Muscle of leg (tissue), 11 donors: ENCODE results near the gene C13orf42. TPM values are rescaled to one million over a fixed set of nuclear protein-coding genes. Genes with fewer than 3 reads are reported as not detected.
"Not testable (repeated sequence)": the region's sequence is repeated elsewhere in the genome, so short reads cannot be mapped to it uniquely, and the experiment has no call there.

Experiments
- DNase-seq: peaks from one replicate; pipeline ENCODE4 v3.0.0; 2013
- H3K27ac ChIP-seq: one replicate; pipeline ENCODE4 v1.5.1; 2013; ENCODE audit warnings: mild to moderate bottlenecking, low read length, control low read depth
- H3K27me3 ChIP-seq: one replicate; pipeline ENCODE4 v1.6.1; 2013; ENCODE audit warnings: low read length; ENCODE audit not compliant: control insufficient read depth, insufficient read depth
- H3K36me3 ChIP-seq: one replicate; pipeline ENCODE4 v1.6.1; 2013; ENCODE audit warnings: low read length; ENCODE audit not compliant: control insufficient read depth, insufficient read depth
- H3K4me1 ChIP-seq: one replicate; pipeline ENCODE4 v1.6.1; 2013; ENCODE audit warnings: low read length; ENCODE audit not compliant: control insufficient read depth, insufficient read depth
- H3K4me3 ChIP-seq: one replicate; pipeline ENCODE4 v1.5.1; 2013; ENCODE audit warnings: low read length, control low read depth
- H3K9me3 ChIP-seq: replicated peaks from 2 replicates; pipeline ENCODE4 v1.6.1; 2013; ENCODE audit warnings: low read depth, low read length; ENCODE audit not compliant: control insufficient read depth
- WGBS: methylation state at CpG from one replicate; pipeline ENCODE4 v1.1.5; 2013; ENCODE audit warnings: missing lambda C conversion rate; ENCODE audit not compliant: insufficient coverage; 5-methylcytosine and 5-hydroxymethylcytosine counted together
- polyA plus RNA-seq, 8 donors: library from polyadenylated mRNA; unstranded; fragments of 120-200 nt; gene quantifications; one replicate each; pipeline versions ENCODE4 v1.2.1 to v1.2.3, GENCODE V29; 2013; ENCODE audit warnings: inconsistent platforms in 1 of 8, low replicate concordance in 1 of 8; ENCODE audit not compliant: insufficient read length in 8 of 8, insufficient read depth in 1 of 8
- total RNA-seq: library from RNA; stranded (reverse); fragments of 120-200 nt; gene quantifications from one replicate; pipeline ENCODE4 v1.2.4, GENCODE V29; 2013

Gene C13orf42
- total and polyA plus RNA-seq, 9 donors = 0.04 to 0.09 (median 0.05) TPM; not detected in 4

DNA sequence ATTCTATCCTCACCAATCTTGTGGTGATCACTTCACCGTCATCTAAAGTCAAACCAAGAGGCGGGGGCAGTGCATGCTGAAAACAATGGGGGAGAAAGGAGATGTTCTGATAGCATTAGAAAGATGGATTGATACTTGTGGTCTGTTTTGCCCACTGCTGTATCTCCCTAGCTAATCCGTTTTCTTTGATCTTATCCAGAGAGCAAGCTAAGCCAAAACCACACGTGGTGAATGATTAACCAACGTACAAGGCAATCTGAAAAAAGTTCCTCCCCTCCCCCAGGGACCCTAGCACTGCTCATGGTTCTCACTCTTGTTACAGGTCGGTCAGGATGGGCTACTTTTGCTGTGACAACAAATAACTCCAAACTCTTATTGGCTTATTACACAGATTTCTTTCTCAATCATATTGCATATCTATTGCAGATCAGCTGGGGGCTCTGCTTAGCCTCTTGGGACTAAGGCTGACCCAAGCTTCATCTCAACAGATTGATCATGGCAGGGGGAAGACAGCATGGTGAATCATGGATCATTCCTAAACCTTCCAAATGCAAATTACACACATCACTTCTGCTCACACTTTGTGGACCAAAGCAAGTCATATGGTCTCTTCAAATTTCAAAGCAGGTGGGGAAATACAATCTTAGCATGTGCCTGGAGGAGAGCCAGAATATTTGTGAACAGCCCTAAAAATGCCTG is 11.9 kb upstream of the C13orf42 start:
- no peaks in the 10 kb centered on the region for H3K27me3 ChIP-seq
- H3K4me1 ChIP-seq = no peaks in the 10 kb centered on the region
- 27% methylated on average over 4 of the region's 6 CpGs for WGBS
- no peak overlapping the region for H3K4me3 ChIP-seq
- H3K9me3 ChIP-seq = peaks cover 3% of the 10 kb centered on the region
- no peaks in the 10 kb centered on the region for H3K36me3 ChIP-seq
- H3K27ac ChIP-seq = no peak overlapping the region
- DNase-seq = peak; percentile 28

DNA sequence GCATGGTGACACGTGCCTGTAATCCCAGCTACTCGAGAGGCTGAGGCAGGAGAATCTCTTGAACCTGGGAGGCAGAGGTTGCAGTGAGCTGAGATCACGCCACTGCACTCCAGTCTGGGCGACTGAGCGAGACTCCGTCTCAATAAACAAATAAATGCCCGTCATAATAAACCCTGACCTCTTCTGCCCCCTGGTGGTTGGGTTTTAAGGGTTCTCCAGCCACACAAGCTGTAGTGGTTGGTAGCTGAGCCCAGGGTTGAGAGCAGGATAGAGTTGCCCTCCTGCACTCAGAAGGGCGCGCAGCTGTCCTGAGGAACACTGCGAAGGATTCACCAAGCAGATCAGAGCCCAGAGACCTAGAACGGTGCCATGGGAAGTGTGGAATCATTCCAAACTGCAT is 9.8 kb upstream of the C13orf42 start:
- not testable (repeated sequence) for H3K36me3 ChIP-seq, H3K4me1 ChIP-seq, H3K27me3 ChIP-seq, H3K9me3 ChIP-seq, H3K27ac ChIP-seq, DNase-seq, H3K4me3 ChIP-seq
- WGBS = 100% methylated on average over 2 of the region's 11 CpGs

- Histone ChIP-seq H3K27ac (no peak overlapping the region), H3K36me3 (no peaks in the 10 kb centered on the region), H3K4me3 (no peak overlapping the region), H3K27me3 (peaks cover 5% of the 10 kb centered on the region), H3K4me1 (no peaks in the 10 kb centered on the region), H3K9me3 (peaks cover 9% of the 10 kb centered on the region)
- no peak for DNase-seq
- 90% methylated on average over 4 of the region's 4 CpGs for WGBS
Observed at GRCh38 chr13:51118809-51119431, 7.8 kb upstream of the C13orf42 start.

- H3K27ac ChIP-seq = no peak overlapping the region
- peaks cover 5% of the 10 kb centered on the region for H3K27me3 ChIP-seq
- no peaks in the 10 kb centered on the region for H3K4me1 ChIP-seq
- no peak for DNase-seq
- no peak overlapping the region for H3K4me3 ChIP-seq
- no peaks in the 10 kb centered on the region for H3K36me3 ChIP-seq
- H3K9me3 ChIP-seq = peaks cover 9% of the 10 kb centered on the region
Observed at GRCh38 chr13:51113969-51114368, 2.9 kb upstream of the C13orf42 start.

- H3K27ac ChIP-seq = no peak overlapping the region
- no peak for DNase-seq
- H3K27me3 ChIP-seq = peaks cover 5% of the 10 kb centered on the region
- WGBS = 55% methylated on average over 2 of the region's 12 CpGs
- no peaks in the 10 kb centered on the region for H3K4me1 ChIP-seq
- peaks cover 9% of the 10 kb centered on the region for H3K9me3 ChIP-seq
- H3K4me3 ChIP-seq = no peak overlapping the region
- no peaks in the 10 kb centered on the region for H3K36me3 ChIP-seq
Observed at GRCh38 chr13:51113186-51113881, 2.3 kb upstream of the C13orf42 start.

- H3K9me3 ChIP-seq = peaks cover 4% of the 10 kb centered on the region
- no peak overlapping the region for H3K27ac ChIP-seq
- peaks cover 5% of the 10 kb centered on the region for H3K27me3 ChIP-seq
- DNase-seq = no peak
- H3K4me1 ChIP-seq = no peaks in the 10 kb centered on the region
- no peak overlapping the region for H3K4me3 ChIP-seq
- WGBS = 70% methylated on average over 2 of the region's 5 CpGs
- H3K36me3 ChIP-seq = no peaks in the 10 kb centered on the region
Observed at GRCh38 chr13:51112771-51113170, 1.7 kb upstream of the C13orf42 start.

DNA sequence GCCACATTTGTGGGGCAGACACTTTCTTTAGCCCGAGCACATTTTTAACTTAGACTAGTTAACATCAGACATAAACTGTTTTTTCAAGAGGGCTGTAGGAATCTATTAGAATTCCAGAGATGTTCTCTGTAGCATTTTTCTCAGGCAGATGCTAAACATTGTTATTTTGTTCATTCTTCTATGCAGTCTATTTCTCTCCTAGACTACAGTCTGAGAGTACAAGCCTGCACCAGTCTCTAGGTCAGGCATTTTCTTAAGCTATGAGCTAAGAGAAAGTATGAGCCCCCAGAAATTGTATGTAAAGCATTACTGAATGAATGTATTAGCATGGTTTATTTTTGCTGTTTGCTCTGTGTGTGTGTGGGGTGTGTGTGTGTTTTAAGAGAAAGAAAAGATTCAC is 923 bp upstream of the C13orf42 start:
- peaks cover 3% of the 10 kb centered on the region for H3K27me3 ChIP-seq
- H3K27ac ChIP-seq = no peak overlapping the region
- H3K4me1 ChIP-seq = no peaks in the 10 kb centered on the region
- H3K9me3 ChIP-seq = no peaks in the 10 kb centered on the region
- no peaks in the 10 kb centered on the region for H3K36me3 ChIP-seq
- no peak for DNase-seq
- H3K4me3 ChIP-seq = no peak overlapping the region
- no CpG with 5 or more reads among the region's 1 CpG for WGBS

- H3K4me1 ChIP-seq = no peaks in the 10 kb centered on the region
Observed at GRCh38 chr13:51107996-51108395, 3.1 kb downstream of the C13orf42 start.

GRCh38 chr13:51105046-51105445 is 6.0 kb downstream of the C13orf42 start:
- WGBS = no CpG with 5 or more reads among the region's 4 CpGs
- DNase-seq = no peak
- H3K4me3 ChIP-seq = no peak overlapping the region
- H3K4me1 ChIP-seq = no peaks in the 10 kb centered on the region
- H3K27ac ChIP-seq = no peak overlapping the region
- H3K27me3 ChIP-seq = no peaks in the 10 kb centered on the region
- H3K9me3 ChIP-seq = no peaks in the 10 kb centered on the region
- no peaks in the 10 kb centered on the region for H3K36me3 ChIP-seq

More at GRCh38 chr13:51107996-51108395, 3.1 kb downstream of the C13orf42 start:
- WGBS = 75% methylated on average over 2 of the region's 4 CpGs
- no peak overlapping the region for H3K4me3 ChIP-seq
- no peaks in the 10 kb centered on the region for H3K9me3 ChIP-seq
- no peaks in the 10 kb centered on the region for H3K27me3 ChIP-seq
- no peaks in the 10 kb centered on the region for H3K36me3 ChIP-seq
- no peak for DNase-seq
- no peak overlapping the region for H3K27ac ChIP-seq

DNA sequence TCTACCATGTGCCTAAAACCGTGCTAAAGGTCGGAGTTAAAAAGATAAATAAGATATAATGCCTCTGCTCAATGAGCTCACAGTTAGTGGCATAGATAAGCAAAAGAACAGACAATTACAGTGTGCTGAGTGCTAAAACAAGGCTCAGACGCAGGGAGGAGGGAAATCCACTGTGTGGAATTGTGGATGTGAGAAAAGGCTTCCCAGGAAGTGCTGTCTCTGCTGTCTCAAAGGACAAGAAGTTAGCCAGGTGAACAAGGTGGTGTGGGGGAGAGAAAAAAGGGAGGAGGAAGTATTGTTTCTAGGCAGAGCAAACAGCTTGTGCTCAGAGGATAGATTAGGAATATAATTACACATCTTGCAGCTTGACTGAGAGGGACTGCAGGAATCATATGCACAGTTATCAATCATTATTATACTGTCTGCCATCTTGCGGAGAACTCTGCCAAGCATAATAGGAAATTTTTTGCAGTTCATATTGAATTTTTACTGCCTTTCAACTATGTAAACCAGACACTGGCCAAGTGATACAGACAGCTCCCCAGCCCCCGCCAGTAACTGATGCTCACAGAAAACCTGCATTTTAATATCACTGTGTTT is 9.3 kb downstream of the C13orf42 start:
- DNase-seq = no peak
- no peaks in the 10 kb centered on the region for H3K4me1 ChIP-seq
- no peaks in the 10 kb centered on the region for H3K9me3 ChIP-seq
- no peaks in the 10 kb centered on the region for H3K36me3 ChIP-seq
- H3K4me3 ChIP-seq = no peak overlapping the region
- no peaks in the 10 kb centered on the region for H3K27me3 ChIP-seq
- 24% methylated on average over 1 of the region's 5 CpGs for WGBS
- no peak overlapping the region for H3K27ac ChIP-seq
